ENCODE measurements around the gene ACTN3. TPM values are rescaled to one million over a fixed set of nuclear protein-coding genes. Genes with fewer than 3 reads are reported as not detected.

The ACTN3 gene
- total RNA-seq, 1 donor from 2014 or later = 2.0 TPM

DNA sequence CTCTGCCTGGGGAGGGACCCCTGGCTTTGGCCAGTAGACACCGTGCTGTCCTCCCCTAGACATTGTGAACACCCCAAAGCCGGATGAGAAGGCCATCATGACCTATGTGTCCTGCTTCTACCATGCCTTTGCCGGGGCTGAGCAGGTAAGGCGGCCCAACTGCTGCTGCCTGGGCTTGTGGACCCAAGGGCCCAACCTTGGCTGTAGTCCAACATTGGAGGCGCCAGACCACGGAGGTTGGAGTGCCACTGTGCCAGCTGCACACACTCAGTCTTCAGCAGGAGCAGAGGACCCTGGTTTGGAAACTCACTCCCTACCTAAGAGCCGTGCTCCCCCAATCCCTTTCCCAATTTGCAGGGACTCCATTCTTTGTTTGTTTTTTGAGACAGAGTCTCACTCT, 9.4 kb downstream of the ACTN3 start:
- Mint-ChIP-seq H3K4me1 (ENCODE audit: low read depth, unreplicated experiment) (peaks cover under 1% of the 10 kb centered on the region), H3K36me3 (ENCODE audit: unreplicated experiment) (no peaks in the 10 kb centered on the region), H3K4me3 (ENCODE audit: unreplicated experiment) (no peak overlapping the region), H3K27ac (ENCODE audit: unreplicated experiment) (no peak overlapping the region), H3K27me3 (ENCODE audit: unreplicated experiment) (peaks cover 6% of the 10 kb centered on the region), H3K9me3 (ENCODE audit: unreplicated experiment) (peaks cover 5% of the 10 kb centered on the region)
- TF ChIP-seq, protein P1, sequence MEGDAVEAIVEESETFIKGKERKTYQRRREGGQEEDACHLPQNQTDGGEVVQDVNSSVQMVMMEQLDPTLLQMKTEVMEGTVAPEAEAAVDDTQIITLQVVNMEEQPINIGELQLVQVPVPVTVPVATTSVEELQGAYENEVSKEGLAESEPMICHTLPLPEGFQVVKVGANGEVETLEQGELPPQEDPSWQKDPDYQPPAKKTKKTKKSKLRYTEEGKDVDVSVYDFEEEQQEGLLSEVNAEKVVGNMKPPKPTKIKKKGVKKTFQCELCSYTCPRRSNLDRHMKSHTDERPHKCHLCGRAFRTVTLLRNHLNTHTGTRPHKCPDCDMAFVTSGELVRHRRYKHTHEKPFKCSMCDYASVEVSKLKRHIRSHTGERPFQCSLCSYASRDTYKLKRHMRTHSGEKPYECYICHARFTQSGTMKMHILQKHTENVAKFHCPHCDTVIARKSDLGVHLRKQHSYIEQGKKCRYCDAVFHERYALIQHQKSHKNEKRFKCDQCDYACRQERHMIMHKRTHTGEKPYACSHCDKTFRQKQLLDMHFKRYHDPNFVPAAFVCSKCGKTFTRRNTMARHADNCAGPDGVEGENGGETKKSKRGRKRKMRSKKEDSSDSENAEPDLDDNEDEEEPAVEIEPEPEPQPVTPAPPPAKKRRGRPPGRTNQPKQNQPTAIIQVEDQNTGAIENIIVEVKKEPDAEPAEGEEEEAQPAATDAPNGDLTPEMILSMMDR (IDR thresholded peaks at IDR 0.05; ENCODE audit: partially characterized antibody, unreplicated experiment) = no peak
- DNase-seq = no peak

DNA sequence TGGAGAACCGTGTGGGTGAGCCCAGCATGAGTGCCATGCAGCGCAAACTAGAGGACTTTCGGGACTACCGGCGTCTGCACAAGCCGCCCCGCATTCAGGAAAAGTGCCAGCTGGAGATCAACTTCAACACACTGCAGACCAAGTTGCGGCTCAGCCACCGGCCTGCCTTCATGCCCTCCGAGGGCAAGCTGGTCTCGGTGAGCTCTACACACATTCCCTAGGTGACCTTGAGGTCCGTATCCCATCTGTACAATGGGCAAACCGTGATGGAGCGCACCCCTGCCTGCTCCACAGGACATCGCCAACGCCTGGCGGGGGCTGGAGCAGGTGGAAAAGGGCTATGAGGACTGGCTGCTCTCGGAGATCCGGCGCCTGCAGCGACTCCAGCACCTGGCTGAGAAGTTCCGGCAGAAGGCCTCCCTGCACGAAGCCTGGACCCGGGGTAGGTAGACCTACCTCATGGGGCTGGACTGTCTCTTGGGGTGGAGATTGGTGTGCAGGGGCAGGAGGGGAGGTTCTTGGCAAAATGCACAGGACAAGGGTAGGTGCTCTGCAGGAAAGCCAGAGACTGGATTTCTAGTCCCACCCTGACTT, 11.1 kb downstream of the ACTN3 start:
- Mint-ChIP-seq H3K4me3 (ENCODE audit: unreplicated experiment) (no peak overlapping the region), H3K9me3 (ENCODE audit: unreplicated experiment) (peaks cover 8% of the 10 kb centered on the region), H3K27ac (ENCODE audit: unreplicated experiment) (no peak overlapping the region), H3K4me1 (ENCODE audit: low read depth, unreplicated experiment) (peaks cover 4% of the 10 kb centered on the region), H3K27me3 (ENCODE audit: unreplicated experiment) (peaks cover 10% of the 10 kb centered on the region), H3K36me3 (ENCODE audit: unreplicated experiment) (no peaks in the 10 kb centered on the region)
- DNase-seq = no peak
- TF ChIP-seq, protein P1 (IDR thresholded peaks at IDR 0.05; ENCODE audit: partially characterized antibody, unreplicated experiment) = no peak

DNA sequence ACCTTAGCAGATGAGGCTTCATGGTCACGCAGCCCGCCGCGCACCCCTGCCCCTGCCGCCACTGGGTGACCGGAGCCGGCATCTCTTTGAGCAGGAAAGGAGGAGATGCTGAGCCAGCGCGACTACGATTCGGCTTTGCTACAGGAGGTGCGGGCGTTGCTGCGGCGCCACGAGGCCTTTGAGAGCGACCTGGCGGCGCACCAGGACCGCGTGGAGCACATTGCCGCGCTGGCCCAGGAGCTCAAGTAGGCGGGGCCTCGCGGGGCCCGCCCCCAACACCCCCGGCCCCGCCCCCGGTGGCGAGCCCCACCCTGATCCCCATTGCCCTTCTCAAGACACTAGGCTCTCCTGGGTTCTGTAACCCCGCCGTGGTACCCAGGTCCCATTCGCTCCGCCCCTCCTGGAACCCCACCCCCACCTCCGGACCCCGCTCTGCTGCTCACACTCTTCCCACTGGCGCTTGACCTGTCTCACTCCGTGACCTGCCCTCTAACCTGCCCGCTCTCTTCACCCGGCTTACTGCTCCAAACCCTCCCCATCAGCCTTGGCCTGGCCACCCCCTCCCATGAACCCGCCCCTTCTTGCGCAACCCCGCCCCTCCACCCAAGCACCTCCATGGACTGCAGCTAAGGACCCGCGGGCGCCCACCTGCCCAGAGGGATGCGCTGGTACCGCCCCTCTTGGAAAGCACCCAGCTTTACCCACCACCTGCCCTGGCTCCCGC, 12.6 kb downstream of the ACTN3 start:
- Mint-ChIP-seq H3K27me3 (ENCODE audit: unreplicated experiment) (peaks cover 11% of the 10 kb centered on the region), H3K4me3 (ENCODE audit: unreplicated experiment) (no peak overlapping the region), H3K9me3 (ENCODE audit: unreplicated experiment) (peaks cover 8% of the 10 kb centered on the region), H3K4me1 (ENCODE audit: low read depth, unreplicated experiment) (peaks cover 6% of the 10 kb centered on the region), H3K36me3 (ENCODE audit: unreplicated experiment) (no peaks in the 10 kb centered on the region), H3K27ac (ENCODE audit: unreplicated experiment) (no peak overlapping the region)
- TF ChIP-seq, protein P1 (IDR thresholded peaks at IDR 0.05; ENCODE audit: partially characterized antibody, unreplicated experiment) = no peak
- no peak for DNase-seq

DNA sequence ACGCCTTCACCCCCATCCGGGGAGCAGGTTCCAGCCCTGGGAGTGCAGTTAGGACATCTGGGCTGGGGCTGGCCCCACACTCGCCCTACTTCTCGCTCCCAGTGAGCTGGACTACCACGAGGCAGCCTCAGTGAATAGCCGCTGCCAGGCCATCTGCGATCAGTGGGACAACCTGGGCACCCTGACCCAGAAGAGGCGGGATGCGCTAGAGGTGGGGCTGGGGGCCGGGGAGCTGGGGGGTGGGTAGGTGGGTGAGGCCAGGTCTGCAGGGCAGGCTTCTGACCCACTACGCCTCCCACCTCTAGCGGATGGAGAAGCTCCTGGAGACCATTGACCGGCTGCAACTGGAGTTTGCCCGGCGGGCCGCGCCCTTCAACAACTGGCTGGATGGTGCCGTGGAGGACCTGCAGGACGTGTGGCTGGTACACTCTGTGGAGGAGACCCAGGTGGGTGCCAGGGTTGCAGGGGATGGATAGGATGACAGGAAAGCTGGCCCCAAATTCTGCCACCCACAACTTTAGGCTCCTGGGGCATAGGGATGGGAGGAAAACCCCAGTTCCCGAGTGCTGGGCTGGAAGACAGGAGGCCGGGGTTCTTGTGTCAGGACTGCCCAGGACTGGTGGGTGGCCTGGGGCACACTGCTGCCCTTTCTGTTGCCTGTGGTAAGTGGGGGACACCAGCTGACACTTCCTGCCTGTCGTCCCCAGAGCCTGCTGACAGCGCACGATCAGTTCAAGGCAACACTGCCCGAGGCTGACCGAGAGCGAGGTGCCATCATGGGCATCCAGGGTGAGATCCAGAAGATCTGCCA, 13.4 kb downstream of the ACTN3 start:
- TF ChIP-seq, protein P1 (IDR thresholded peaks at IDR 0.05; ENCODE audit: partially characterized antibody, unreplicated experiment) = no peak
- peaks cover 10% of the 10 kb centered on the region for H3K27me3 Mint-ChIP-seq (ENCODE audit: unreplicated experiment)
- DNase-seq = no peak
- no peaks in the 10 kb centered on the region for H3K36me3 Mint-ChIP-seq (ENCODE audit: unreplicated experiment)
- peaks cover 8% of the 10 kb centered on the region for H3K9me3 Mint-ChIP-seq (ENCODE audit: unreplicated experiment)
- no peak overlapping the region for H3K4me3 Mint-ChIP-seq (ENCODE audit: unreplicated experiment)
- peaks cover 6% of the 10 kb centered on the region for H3K4me1 Mint-ChIP-seq (ENCODE audit: low read depth, unreplicated experiment)
- no peak overlapping the region for H3K27ac Mint-ChIP-seq (ENCODE audit: unreplicated experiment)
